GM13977 (cell line): ENCODE measurements around the gene CT47C1.

ENCODE experiments used
- DNase-seq: peaks from one replicate; pipeline ENCODE4 v3.0.0; 2012; ENCODE audit warnings: low spot score
- CTCF ChIP-seq: IDR thresholded peaks from 2 replicates; pipeline ENCODE4 v1.5.1; 2012; ENCODE audit warnings: mild to moderate bottlenecking, control low read depth; ENCODE audit not compliant: insufficient read depth; ENCODE audit errors: extremely low read depth, missing control alignments
- in situ Hi-C: fragments of 300-500 bp; cut with MboI; formaldehyde crosslinking; loops from one replicate; pipeline ENCODE4 v1.12.0; 2022; ENCODE audit warnings: low sequenced_read_pairs, low pct_unique_long_range_greater_than_20kb, mixed read lengths, inconsistent platforms; ENCODE audit not compliant: unreplicated experiment

Gene CT47C1

GRCh38 chrX:119040432-119040831 is 32.4 kb upstream of the CT47C1 start:
- in situ Hi-C loops = no loop called here
- DNase-seq = no peak
- TF ChIP-seq CTCF = no peak

GRCh38 chrX:119041175-119041574 is 31.6 kb upstream of the CT47C1 start:
- no peak for DNase-seq
- in situ Hi-C loops = no loop called here
- TF ChIP-seq CTCF = no peak

- DNase-seq = no peak
- in situ Hi-C loops = no loop called here
- TF ChIP-seq CTCF = no peak
These were observed 30.8 kb upstream of the CT47C1 start for GRCh38 chrX:119042040-119042439.

- no peak for DNase-seq
- no peak for TF ChIP-seq CTCF
- in situ Hi-C loops = no loop called here
These were observed 29.8 kb upstream of the CT47C1 start for GRCh38 chrX:119042996-119043395.

GRCh38 chrX:119045884-119046283 is 26.9 kb upstream of the CT47C1 start:
- DNase-seq = no peak
- in situ Hi-C loops = no loop called here
- no peak for TF ChIP-seq CTCF

GRCh38 chrX:119055687-119056086 is 17.1 kb upstream of the CT47C1 start:
- no peak for TF ChIP-seq CTCF
- in situ Hi-C loops = no loop called here
- DNase-seq = no peak
